SH-SY5Y (cell line): ENCODE measurements around the gene SHQ1.

ENCODE experiments used
- GATA2 ChIP-seq: IDR thresholded peaks from 2 replicates; pipeline ENCODE4 v1.6.1; 2011; ENCODE audit warnings: mild to moderate bottlenecking, low read depth, low read length
- GATA3 ChIP-seq: IDR thresholded peaks from 2 replicates; pipeline ENCODE4 v1.6.1; 2011; ENCODE audit warnings: low read depth, mild to moderate bottlenecking, low read length, moderate library complexity

DNA sequence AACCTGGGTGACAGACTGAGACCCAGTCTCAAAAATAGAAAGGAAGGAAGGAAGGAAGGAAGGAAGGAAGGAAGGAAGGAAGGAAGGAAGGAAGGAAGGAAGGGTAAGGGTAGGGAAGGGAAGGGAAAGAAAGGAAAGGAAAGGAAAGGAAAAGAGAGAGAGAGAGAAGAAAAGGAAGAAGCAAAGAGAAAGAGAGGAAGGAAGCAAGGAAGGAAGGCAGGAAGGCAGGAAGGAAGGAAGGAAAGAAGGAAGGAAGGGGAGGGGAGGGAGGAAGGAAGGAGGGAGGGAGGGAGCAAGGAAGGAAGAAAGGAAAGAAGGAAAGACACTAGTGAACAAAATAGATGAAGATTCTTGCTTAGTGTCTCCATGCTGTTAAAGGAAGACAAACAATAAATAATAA is 129.1 kb downstream of the SHQ1 start:
- TF ChIP-seq GATA3 = no peak
- no peak for TF ChIP-seq GATA2
